Thyroid gland (tissue), 4 donors: ENCODE results near the gene USP15.

Source experiments
- POLR2A ChIP-seq, 2 donors: fragments of 450-650 bp; IDR thresholded peaks; one replicate each; pipeline ENCODE4 v1.6.1; 2017; ENCODE audit warnings: antibody characterized with exemption in 2 of 2, mild to moderate bottlenecking in 2 of 2, moderate library complexity in 1 of 2
- TF ChIP-seq, protein P1 (sequence below), 6 experiments: fragments of 200-600 bp in 3 of 6; fragments of 450-650 bp in 3 of 6; sonication (generic) in 3 of 6; IDR thresholded peaks; one replicate each; pipeline ENCODE4 v1.5.1; 2016 to 2019; ENCODE audit warnings: antibody characterized with exemption in 6 of 6, mild to moderate bottlenecking in 2 of 6, inconsistent platforms in 1 of 6, moderate library complexity in 1 of 6

DNA sequence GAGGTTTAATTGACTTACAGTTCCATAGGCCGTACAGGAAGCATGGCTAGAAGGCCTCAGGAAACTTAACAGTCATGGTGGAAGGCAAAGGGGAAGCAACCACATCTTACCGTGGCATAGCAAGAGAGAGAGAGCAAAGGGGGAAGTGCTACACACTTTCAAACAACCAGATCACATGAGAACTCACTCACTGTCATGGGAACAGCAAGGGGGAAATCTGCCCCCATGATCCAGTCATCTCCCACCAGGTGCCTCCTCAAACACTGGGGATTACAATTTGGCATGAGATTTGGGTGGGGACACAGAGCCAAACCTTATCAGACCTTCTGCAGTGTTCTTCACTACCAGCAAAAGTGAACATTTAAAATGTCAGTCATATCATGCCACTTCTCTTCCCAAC lies 58.9 kb downstream of the USP15 start:
- TF ChIP-seq, protein P1, sequence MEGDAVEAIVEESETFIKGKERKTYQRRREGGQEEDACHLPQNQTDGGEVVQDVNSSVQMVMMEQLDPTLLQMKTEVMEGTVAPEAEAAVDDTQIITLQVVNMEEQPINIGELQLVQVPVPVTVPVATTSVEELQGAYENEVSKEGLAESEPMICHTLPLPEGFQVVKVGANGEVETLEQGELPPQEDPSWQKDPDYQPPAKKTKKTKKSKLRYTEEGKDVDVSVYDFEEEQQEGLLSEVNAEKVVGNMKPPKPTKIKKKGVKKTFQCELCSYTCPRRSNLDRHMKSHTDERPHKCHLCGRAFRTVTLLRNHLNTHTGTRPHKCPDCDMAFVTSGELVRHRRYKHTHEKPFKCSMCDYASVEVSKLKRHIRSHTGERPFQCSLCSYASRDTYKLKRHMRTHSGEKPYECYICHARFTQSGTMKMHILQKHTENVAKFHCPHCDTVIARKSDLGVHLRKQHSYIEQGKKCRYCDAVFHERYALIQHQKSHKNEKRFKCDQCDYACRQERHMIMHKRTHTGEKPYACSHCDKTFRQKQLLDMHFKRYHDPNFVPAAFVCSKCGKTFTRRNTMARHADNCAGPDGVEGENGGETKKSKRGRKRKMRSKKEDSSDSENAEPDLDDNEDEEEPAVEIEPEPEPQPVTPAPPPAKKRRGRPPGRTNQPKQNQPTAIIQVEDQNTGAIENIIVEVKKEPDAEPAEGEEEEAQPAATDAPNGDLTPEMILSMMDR (IDR thresholded peaks at IDR 0.05): no peak
- TF ChIP-seq POLR2A (IDR thresholded peaks at IDR 0.05): no peak
